ENCODE results near the gene PINK1.

- TF ChIP-seq POLR2A (IDR thresholded peaks at IDR 0.05) (no peak), POLR2AphosphoS5 (IDR thresholded peaks at IDR 0.05) (no peak)
- TF ChIP-seq, protein P1, sequence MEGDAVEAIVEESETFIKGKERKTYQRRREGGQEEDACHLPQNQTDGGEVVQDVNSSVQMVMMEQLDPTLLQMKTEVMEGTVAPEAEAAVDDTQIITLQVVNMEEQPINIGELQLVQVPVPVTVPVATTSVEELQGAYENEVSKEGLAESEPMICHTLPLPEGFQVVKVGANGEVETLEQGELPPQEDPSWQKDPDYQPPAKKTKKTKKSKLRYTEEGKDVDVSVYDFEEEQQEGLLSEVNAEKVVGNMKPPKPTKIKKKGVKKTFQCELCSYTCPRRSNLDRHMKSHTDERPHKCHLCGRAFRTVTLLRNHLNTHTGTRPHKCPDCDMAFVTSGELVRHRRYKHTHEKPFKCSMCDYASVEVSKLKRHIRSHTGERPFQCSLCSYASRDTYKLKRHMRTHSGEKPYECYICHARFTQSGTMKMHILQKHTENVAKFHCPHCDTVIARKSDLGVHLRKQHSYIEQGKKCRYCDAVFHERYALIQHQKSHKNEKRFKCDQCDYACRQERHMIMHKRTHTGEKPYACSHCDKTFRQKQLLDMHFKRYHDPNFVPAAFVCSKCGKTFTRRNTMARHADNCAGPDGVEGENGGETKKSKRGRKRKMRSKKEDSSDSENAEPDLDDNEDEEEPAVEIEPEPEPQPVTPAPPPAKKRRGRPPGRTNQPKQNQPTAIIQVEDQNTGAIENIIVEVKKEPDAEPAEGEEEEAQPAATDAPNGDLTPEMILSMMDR (IDR thresholded peaks at IDR 0.05): no peak
Observed at GRCh38 chr1:20697563-20697962, 64.3 kb downstream of the PINK1 start.

Measured in prostate gland (tissue), 2 donors.